Stimulated activated CD4-positive, alpha-beta T cell treated with anti-CD3 and anti-CD28 coated beads, Interleukin-4, amount 100 ng/mL, for 1 hour (primary cell): ENCODE results near the gene HP.
A peak's percentile ranks its signal among the peaks of the same experiment; 100 is the strongest.

ENCODE experiments used
- DNase-seq: peaks from one replicate; pipeline ENCODE4 v3.0.0-alpha.2; 2020

The HP gene

DNA sequence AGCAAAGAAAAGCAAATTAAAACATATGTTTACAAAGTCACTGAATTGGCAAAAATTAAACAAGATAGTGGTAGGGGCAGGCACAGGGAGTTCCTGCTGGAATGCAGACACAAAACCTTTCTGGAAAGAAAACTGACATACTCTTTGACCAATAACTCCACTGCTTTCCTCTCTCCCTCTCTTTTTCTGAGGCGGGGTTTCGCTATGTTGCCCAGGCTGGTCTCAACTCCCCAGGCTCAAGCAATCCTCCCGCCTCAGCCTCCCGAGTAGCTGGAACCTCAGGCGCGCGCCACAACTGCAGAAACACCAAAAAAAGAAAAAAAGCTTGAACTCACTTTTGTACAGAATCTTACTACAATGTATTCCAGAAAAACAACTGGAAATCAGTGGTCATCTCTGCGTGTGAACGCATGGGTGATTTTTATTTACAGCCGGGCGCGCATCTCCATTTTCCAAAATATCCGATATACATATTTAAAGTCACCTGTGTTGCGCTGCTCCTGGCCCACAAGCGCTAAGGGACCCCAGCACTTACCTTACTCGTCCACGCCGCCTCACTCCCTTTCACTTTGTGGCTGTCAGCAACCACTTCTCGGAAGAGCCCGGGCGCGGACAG lies 38.6 kb downstream of the HP start:
- DNase-seq: no peak

DNA sequence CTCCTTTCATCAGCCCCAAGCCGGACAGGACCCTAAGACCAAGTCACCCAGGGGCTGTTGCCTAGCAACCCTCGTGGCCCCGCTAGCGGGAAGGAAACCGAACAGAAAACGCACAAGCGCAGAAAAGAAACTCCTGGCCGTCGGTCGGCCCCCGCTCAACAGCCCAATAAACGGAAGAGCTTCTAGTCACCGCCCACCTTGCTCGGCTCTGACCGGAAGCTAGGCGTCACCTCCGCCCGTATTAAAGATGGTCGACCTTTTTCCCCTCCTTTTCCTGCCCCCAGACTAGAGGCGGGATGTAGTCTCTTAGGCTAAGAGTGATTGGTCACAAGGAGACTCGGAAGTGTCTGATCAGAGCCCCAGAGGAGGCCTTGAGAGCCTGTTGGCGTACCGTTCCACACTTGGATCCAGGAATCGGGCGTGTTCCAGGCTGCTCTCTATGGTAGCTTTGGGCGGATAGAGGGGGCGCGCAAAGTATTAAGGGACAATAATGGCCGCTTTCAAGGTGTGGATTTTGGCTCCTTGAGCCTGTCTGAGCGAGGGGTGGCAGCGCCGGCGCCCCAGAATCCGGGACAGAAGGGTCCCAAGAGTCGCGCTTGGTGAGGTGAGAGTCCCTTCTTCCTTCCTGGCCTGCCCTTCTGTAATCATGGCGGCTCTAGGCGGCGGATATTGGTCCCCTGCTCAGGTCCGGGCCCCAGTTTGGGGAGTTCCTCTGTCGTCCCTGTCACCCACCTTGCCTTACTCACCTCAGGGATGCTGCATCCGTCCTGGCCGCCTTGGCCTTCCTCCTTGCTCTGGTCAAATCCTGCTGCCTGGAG lies 39.4 kb downstream of the HP start, which contains the start of the genes DHX38 and TXNL4B:
TSS of gene DHX38 (plus strand) at position 400 of the 818 bp plus-strand sequence. CDS start 2,311 bp downstream, outside the sequence.
TSS of gene TXNL4B (minus strand) at position 173 of the 818 bp plus-strand sequence. CDS start 2,871 bp downstream, outside the sequence.
- peak; percentile 85 for DNase-seq

DNA sequence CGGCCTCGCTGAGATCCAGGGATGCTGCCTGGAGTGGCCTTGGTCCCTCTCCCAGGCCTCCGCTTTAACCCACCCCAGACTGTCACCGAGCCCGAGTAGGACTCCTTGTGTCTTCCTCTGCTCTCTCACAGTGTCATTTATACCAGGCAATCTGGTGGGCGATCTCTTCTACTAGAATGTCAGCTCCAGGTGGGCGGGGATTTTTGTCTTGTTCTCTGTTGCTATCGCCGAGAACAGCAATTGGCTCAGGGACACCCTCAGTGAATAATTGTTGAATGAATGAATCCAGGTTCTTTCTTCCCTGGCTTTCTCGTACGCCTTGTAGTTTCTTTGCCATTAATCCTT lies 39.9 kb downstream of the HP start:
- peak; percentile 56 for DNase-seq

DNA sequence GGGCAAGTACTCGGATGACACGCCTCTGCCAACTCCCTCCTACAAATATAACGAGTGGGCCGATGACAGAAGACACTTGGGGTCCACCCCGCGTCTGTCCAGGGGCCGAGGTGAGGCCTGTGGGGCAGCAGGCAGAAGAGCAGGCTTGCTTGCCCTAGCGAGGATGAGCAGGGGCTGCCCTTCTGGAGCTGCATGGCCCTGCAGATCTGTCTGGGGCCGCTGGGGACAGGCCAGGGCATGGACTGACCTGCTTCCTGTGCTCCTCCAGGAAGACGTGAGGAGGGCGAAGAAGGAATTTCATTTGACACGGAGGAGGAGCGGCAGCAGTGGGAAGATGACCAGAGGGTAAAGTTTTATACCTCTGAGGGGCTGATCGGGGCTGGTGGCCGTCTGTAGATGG lies 44.6 kb downstream of the HP start:
- DNase-seq: no peak

DNA sequence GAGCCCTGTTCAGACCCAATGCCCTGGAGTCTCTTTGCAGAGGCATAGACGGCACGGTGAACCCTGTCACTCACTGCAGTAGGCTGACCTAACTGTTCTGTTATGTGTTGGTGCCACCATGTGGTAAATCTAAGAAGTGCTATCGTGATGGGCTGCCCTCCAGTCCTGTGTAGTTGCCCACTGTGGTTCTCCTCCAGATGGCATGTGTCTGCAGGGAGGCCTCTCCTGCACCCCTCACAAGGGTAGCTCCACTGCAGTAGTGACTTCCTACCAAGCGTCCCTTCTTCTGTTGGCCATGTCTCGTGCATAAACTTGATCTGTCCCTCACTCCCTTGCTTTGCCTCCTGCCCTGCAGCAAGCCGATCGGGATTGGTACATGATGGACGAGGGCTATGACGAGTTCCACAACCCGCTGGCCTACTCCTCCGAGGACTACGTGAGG lies 45.1 kb downstream of the HP start:
- DNase-seq: peak; percentile 29

DNA sequence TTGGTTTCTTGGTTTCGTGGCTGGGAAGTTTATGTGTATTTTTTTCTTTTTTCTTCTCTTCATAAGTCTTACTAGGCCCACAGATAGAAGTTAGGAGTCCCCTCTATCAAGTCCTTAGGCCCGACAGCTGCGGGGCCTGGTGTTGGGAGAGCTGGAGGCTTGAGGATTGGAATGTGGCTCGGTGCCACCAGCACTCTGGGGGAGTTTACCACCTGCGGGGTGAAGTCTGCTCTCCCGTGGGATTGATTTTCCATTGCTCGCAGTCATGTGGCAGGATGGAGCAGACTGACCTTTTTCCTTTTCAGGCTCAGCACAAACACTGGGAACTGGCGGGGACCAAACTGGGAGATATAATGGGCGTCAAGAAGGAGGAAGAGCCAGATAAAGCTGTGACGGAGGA lies 46.9 kb downstream of the HP start:
- no peak for DNase-seq

DNA sequence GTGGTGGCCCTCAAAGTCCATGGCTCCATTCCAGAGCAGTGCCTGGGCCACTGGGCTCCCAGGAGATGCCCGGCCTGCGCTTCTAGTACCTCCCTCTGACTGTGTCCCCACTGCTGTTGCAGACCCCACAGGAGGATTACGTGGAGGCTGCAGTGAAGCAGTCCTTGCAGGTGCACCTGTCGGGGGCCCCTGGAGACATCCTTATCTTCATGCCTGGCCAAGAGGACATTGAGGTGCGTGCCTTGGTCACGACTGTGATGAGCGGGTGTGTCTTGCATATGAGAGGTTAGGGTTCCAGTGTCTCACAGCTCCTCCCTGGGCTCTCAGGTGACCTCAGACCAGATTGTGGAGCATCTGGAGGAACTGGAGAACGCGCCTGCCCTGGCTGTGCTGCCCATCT lies 50.6 kb downstream of the HP start:
- DNase-seq: no peak

DNA sequence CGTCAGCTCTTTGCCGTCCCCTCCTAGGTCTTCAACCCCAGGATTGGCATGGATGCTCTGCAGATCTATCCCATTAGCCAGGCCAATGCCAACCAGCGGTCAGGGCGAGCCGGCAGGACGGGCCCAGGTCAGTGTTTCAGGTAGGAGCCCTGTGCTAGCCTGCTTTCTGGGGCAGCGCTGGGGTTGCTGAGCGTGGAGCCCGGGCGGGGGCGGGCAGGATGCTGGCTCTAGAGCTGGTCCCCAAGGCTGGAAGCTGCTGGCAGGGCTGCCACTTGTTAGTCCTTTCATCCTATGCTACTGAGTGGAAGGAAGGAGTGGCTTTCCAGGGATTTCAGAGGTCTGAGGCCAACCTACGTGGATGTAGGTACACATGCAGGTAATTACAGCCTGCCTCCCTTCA lies 51.7 kb downstream of the HP start:
- no peak for DNase-seq

DNA sequence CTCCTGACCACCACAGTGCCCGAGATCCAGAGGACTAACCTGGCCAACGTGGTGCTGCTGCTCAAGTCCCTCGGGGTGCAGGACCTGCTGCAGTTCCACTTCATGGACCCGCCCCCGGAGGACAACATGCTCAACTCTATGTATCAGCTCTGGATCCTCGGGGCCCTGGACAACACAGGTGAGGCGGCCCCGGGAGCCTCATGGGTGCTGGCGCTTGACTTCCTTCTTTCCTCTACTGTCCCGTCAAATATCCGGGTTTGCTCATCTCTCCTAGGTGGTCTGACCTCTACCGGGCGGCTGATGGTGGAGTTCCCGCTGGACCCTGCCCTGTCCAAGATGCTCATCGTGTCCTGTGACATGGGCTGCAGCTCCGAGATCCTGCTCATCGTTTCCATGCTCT lies 53.1 kb downstream of the HP start:
- DNase-seq: no peak

DNA sequence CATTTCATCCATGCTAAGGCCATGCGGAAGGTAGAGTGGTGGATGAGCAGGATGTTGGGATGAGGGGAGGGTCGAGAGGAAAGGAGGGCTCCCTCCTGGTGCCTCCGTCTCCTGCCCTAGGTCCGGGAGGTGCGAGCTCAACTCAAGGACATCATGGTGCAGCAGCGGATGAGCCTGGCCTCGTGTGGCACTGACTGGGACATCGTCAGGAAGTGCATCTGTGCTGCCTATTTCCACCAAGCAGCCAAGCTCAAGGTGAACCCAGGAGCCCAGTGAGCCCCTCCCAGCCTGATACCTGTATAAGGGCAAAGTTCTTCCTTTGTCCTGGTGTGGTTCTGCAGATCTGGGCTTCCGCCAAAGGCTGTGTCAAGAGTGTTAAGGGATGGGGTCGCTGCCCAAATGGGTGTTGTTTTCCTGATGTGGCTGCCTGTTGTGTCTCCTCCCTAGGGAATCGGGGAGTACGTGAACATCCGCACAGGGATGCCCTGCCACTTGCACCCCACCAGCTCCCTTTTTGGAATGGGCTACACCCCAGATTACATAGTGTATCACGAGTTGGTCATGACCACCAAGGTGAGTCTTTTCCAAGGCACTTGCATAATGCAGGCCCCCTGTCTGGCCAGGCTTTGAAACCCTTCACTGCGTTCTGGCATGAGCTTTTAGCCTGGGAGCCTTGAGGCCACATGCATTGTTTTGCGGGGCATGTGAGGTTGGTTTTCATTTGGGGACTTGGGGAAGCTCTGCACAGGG lies 54.2 kb downstream of the HP start:
- no peak for DNase-seq

DNA sequence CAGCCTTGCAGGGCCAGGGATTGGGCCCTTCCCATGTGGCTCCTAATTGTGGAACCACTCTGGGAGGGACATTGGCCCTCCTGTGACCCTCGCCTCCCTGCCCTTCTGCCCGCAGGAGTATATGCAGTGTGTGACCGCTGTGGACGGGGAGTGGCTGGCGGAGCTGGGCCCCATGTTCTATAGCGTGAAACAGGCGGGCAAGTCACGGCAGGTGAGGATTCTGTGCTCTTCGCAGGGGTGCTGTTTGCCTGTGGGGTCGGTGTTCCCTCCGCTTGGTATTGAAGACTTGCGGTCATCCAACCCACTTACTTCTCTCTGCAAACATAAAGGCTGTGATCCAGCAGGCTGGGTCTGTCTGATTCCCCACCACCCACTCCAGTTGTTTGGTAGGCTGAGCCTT lies 55.0 kb downstream of the HP start:
- DNase-seq: no peak

DNA sequence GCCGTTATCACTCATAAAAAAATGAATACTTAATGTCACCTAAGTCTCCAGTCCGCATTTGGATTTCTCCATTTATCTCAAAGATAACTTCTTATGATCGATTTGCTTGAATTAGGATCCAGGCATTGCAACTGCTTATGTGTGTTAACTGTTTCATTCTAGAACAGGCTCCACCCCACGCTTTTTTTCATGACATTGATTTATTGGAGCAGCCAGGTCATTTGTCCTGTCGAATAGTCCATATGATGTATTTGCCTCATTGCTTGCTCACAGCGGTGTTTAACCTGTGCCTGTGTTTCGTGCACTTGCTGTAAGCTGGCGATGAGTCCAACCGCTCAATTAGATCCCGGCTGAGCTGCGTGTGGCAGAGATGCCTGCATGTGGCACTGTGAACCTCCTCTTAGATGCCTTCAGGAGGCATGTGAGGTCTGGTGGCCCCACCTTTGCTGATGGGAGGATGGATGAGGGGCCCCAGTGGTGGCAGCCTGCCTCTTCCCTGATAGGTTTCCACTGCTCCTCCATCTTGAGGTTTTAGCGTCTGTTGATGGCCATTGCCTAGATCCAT lies 55.7 kb downstream of the HP start:
- DNase-seq: no peak
